HG02588 (cell line): ENCODE data around the gene CCDC144A.
"Not testable (repeated sequence)": the region's sequence is repeated elsewhere in the genome, so short reads cannot be mapped to it uniquely, and the experiment has no call there.

Experiments used
- ATAC-seq: cut with Tn5 transposase; IDR thresholded peaks from one replicate; pipeline ENCODE4 v1.9.1; 2021; ENCODE audit warnings: mild to moderate bottlenecking, moderate library complexity; ENCODE audit not compliant: unreplicated experiment

CCDC144A gene

GRCh38 chr17:16689731-16690281 is at the start of gene CCDC144A:
TSS of gene CCDC144A (plus strand) at chr17:16690241. CDS start at chr17:16690401, 160 bp downstream.
- not testable (repeated sequence) for ATAC-seq

GRCh38 chr17:16649585-16649984 is 40.5 kb upstream of the CCDC144A start:
- no peak for ATAC-seq

GRCh38 chr17:16652252-16652651 is 37.8 kb upstream of the CCDC144A start:
- ATAC-seq, result no peak

- no peak for ATAC-seq
These were observed 37.1 kb upstream of the CCDC144A start for GRCh38 chr17:16652847-16653366.

GRCh38 chr17:16653367-16654041 is 36.5 kb upstream of the CCDC144A start, which contains the start of gene ZNF624:
TSS of gene ZNF624 (minus strand) at chr17:16653850.
- peak; percentile 88 for ATAC-seq

- no peak for ATAC-seq
These were observed 28.8 kb upstream of the CCDC144A start for GRCh38 chr17:16661217-16661616.

GRCh38 chr17:16662936-16663335 is 27.1 kb upstream of the CCDC144A start:
- no peak for ATAC-seq

GRCh38 chr17:16666553-16666906 is 23.5 kb upstream of the CCDC144A start:
- ATAC-seq, result not testable (repeated sequence)

- ATAC-seq, result not testable (repeated sequence)
These were observed 23.0 kb upstream of the CCDC144A start for GRCh38 chr17:16666907-16667636.

- ATAC-seq, result no peak
These were observed 13.3 kb upstream of the CCDC144A start for GRCh38 chr17:16676676-16677268.

- ATAC-seq, result not testable (repeated sequence)
These were observed 6.5 kb upstream of the CCDC144A start for GRCh38 chr17:16683290-16684138.

GRCh38 chr17:16686019-16686418 is 4.0 kb upstream of the CCDC144A start:
- ATAC-seq, result not testable (repeated sequence)

- not testable (repeated sequence) for ATAC-seq
These were observed 2.9 kb upstream of the CCDC144A start for GRCh38 chr17:16687151-16687550.

GRCh38 chr17:16690447-16690846 is 406 bp downstream of the CCDC144A start:
- ATAC-seq, result not testable (repeated sequence)

- not testable (repeated sequence) for ATAC-seq
These were observed 7.6 kb downstream of the CCDC144A start for GRCh38 chr17:16697603-16698002.

GRCh38 chr17:16745492-16746203 is 55.6 kb downstream of the CCDC144A start:
- ATAC-seq, result not testable (repeated sequence)

GRCh38 chr17:16746571-16746970 is 56.5 kb downstream of the CCDC144A start:
- ATAC-seq, result not testable (repeated sequence)

- ATAC-seq, result not testable (repeated sequence)
These were observed 60.5 kb downstream of the CCDC144A start for GRCh38 chr17:16750515-16750914.

GRCh38 chr17:16751224-16751923 is 61.3 kb downstream of the CCDC144A start:
- not testable (repeated sequence) for ATAC-seq
